HG03060 (cell line): ENCODE data around the gene KDM4B.

Source experiments
- ATAC-seq: cut with Tn5 transposase; IDR thresholded peaks from one replicate; pipeline ENCODE4 v1.9.1; 2021; ENCODE audit warnings: low read depth, moderate number of reproducible peaks; ENCODE audit not compliant: unreplicated experiment

The KDM4B gene

DNA sequence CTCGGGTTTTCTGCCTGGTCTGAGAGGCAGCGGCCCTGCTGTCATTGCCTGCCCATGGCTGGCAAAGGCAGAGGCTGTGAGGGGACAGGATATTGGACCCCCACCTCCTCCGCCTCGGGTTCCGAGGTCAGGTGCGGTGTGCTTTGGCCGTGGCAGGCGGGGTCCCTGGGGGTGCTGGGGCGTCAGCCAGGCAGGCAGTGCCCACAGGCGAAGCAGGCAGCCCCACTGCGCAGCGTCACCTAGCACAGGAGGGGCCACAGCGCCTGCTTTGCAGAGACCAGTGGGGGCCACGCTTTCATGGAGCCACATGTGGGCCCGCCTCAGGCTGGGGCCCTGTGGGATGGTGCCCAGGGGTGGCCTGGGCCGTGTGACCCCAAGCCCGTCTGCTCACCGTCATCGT, 96.0 kb downstream of the KDM4B start:
- ATAC-seq: no peak

DNA sequence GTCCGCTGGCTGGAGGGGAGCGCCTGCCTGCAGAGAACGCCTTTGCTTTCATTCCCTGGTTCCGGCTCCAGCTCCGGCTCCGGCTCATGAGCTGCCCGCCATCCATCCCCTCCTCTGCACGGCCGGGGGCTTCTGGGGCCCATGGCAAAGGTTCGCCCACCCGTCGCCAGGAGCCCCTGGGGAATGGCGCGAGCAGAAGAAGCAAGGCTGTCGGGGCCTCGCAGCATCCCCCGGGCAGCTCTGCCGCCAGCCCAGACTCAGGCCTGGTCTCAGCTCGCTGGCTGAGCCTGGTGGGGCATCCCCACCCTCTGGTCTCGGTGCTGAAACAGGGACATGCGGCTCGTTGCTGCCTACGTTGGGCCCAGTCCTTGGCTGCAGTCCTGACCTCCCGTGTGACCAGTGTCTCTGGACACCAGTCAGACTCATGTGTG, 96.8 kb downstream of the KDM4B start:
- no peak for ATAC-seq

DNA sequence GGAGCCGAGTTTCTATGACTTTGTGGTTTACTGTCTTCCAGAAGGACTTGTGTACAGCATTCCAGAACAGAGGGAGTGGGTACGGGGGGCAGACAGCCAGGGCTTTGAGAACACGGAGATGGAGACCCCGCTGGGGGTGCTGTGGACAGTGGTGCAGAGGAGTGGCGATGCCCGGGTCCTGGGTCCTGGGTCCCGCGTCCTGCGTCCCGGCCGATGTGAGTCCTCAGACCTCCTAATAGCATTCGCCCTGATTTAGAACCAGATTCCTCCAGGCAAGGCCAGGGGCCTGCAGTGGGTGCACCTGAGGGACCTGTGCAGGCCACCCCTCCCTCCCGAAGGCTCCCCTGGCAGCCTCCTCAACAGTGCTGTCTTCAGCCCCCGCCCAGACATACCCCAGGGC, 97.9 kb downstream of the KDM4B start:
- no peak for ATAC-seq

GRCh38 chr19:5067678-5068077, 98.8 kb downstream of the KDM4B start:
- no peak for ATAC-seq

DNA sequence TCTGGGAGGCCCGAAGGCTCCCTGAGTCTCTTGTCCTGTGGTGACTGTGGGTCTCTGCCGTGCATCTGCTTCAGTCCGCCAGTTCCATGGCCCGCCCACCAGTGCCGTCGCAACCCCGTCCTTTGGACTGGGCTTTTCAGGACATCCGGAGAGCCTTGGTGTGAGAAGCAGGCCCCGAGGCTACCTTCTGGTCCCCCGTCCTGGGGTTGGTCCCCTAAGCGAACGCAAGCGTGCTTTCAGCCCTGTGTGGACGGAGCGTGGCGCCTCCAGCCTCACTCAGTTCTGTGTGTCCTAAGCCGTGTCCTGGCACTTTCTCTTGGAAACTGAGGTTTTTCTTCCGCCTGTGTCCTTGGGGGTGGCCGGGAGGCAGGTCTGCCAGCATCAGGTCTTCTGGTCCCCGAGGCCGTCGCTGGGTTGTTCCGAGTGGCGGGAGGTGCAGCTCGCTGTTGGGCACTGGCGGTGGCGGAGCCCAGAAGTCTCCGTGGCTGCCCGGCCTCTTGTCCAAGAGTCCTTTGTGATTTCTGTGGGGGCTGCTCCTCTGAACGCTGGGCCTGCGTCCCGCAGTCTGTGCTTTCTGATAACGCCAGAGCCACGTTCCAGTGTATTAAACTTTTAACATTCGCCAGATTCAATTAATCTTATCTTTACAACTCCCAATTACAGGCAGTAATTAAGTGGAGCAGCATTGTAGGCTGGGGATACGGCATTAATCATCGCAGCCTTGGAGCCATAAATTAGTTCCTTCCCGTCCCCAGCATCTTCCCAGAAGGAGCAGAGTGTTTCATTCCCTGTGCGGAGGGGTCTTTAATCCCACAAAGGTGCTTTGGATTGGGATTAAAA, 99.5 kb downstream of the KDM4B start:
- ATAC-seq: no peak

DNA sequence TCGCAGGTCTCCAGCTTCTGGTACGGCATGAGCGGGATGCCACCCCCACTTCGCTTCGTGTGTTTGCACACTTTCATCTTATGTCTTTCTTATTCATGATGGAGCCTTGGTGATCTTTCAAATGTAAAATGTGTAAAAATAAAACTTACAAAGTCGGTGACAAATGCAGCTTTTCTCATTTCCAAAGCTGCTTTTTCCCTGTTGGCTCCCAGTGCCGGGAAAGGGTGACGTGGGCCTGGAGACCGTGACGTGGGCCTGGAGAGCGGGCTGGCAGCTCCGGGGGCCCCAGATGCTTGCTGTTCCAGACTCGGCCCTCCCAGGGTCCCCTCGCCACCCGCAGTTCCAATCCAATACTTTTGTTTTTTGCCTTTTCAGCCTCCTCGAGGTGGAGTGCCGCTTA, 101.4 kb downstream of the KDM4B start:
- ATAC-seq: no peak

DNA sequence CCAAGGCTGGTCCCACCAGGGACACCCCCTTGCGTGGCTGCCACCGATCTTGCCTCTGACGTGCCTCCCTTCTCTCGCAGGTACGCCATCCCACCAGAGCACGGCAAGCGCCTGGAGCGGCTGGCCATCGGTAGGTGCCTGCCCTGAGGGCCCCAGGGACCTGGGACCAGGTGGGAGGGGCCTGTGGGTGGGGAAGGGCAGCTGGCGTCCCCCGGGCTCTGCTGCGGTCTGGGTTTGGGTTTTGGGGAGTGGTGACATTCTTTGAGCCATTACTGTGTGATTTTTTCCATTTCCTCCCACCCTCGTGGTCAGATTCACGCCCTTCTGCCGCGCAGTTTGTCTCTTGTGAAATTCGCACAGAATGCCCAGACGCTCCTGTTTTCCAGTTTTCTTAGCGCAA, 102.0 kb downstream of the KDM4B start:
- ATAC-seq: no peak

- ATAC-seq: no peak
Measured at GRCh38 chr19:5071579-5071978, 102.7 kb downstream of the KDM4B start.

- no peak for ATAC-seq
Measured at GRCh38 chr19:5072115-5072514, 103.2 kb downstream of the KDM4B start.

DNA sequence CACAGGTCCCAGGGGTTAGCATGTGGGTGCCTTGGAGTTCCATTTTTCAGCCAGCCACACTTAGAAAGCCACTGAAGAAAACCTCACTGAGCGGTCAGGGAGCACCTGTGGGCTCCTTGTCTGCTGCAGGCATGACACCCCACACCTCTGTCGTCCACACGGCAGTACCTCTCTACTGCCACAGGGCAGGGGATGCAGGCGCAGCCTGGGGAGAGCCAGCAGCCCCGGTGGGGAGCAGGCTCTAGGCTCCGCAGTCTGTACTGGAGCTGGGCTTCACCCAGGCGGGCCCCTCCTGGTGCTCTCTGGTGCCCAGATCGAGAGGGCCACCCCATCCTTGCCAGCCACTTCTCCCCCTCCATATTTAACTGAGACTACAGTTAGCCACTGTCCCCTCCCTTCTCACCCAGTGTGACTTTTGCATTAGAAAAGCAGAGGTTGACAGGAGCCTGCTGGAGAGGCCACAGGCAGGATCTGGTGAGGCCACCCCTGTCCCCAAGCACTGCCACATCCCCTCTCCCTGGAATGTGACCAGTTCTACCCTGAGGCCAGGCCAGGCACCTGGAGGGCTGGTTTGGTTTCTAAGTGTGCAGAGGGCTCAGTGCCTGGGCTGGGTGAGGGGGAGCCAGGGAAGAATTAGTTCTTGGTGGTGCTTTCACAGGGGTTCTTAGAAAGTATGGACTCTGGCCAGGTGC, 104.4 kb downstream of the KDM4B start:
- ATAC-seq: no peak

GRCh38 chr19:5074407-5074806, 105.5 kb downstream of the KDM4B start:
- no peak for ATAC-seq

DNA sequence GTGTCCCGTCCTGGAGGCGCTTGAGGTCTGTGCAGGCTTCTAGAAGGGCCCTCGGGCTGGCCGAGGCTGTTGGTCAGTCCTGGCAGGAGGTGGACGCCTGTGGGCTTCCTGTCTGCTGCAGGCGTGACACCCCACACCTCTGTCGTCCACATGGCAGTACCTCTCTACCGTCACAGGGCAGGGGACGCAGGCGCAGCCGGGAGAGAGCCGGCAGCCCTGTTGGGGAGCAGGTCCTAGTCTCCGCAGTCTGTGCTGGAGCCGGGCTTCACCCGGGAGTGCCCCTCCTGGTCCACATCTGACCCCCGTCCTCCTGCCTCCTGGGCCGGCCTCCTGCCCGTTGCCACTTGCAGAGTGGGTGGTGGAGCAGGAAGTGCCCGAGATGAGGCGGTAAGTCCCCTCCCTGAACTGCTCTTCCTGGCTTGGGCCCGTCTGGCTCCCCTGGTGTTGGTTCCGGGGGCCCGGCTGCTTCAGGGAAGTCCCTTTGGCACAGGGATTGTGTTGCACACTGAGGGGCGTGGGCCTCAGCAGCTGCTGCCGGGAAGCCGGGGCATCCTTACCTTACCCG, 106.0 kb downstream of the KDM4B start:
- ATAC-seq: no peak

GRCh38 chr19:5075597-5075996, 106.7 kb downstream of the KDM4B start:
- ATAC-seq: no peak

GRCh38 chr19:5076440-5077208, 107.7 kb downstream of the KDM4B start:
- no peak for ATAC-seq

DNA sequence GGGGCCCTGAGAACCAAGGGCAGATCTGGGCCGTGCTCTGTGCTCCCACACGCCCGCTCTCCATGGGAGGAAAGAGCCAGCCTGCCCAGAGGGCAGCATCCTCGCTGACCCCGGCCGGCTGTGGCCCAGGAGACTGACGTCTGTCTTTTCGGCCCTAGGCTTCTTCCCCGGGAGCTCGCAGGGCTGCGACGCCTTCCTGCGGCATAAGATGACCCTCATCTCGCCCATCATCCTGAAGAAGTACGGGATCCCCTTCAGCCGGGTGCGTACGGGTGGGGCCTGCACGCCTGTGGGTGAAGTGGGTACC, 108.2 kb downstream of the KDM4B start:
- no peak for ATAC-seq

GRCh38 chr19:5078182-5078581, 109.3 kb downstream of the KDM4B start:
- no peak for ATAC-seq

DNA sequence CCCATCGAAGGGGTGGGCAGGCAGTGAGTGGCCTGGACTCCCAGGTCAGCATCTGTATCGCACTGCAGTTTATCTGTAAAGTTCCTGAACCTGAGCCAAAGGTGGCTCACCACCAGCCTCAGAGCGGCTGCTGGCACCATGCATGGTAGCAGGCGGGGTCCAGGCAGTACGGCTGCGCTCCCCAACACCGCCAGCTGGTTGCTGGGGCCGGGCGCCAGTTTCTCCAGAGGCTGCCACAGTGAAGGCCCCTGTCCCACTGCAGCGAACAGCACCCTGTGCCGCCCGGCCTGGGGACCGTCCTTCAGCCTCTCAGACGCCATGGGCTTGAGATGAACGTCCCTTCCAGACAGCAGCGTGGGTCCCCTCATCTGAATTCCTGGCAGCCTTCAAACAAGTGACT, 109.8 kb downstream of the KDM4B start:
- ATAC-seq: no peak

DNA sequence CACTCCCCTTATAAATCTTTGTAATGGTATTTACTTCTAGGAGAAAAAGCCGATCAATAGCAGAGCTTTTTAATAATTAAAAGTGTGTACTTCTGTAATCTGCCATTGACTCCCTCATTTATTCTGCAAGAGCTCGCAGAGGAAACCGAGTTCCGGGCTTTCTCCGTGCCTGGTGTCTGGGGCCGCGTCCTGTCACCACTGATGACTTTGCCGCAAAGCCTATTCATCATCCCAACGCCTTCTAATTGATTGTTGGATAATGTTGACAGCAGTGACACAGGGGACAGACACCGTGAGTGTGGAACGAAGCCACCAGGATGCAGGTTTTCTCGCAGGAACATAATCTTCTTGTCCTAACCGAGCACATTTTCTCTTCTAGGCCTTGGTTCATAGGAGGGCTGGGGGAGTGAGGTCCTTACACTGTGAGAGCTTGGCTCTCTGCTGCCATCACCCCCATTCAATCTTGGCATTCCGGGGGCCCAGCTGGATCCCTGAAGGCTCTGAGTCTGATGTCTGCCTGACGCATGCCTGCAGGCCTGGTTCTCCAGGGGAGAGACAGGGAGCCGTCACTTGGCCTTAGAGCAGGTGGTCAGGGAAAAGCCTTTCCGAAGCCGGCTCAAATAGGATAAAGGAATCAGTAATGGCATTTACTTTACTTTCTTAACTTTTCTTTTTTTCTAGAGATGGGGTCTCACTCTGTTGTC, 110.3 kb downstream of the KDM4B start:
- ATAC-seq: no peak

DNA sequence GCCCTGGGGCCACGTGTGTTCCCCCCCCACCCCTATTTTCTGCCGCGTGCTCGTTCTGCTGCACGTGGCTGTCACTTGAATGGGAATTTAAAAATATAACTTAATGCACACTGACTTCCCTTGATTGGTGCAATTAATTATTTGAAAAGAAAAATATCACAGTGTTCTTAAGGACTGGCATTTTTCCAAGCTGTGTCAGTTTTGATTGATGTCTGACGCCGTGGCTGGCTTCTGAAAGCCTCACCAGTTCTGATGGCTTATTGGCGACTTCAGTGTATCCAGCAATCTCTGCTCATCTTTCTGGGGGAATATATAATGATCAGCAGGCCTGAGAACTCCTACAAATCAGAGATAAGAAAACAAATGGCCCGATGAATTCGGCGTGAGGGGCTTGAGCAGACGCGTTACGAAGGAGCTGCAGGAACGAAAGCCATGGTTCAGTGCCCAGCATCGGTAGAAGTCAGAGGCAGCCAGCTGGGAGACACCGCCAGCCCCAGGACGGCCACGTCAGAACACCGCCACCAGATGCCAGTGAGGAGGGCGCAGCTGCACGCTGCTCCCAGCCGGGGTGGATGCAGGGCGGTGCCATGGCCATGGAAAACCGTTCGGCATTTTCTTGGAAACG, 111.2 kb downstream of the KDM4B start:
- ATAC-seq: no peak

DNA sequence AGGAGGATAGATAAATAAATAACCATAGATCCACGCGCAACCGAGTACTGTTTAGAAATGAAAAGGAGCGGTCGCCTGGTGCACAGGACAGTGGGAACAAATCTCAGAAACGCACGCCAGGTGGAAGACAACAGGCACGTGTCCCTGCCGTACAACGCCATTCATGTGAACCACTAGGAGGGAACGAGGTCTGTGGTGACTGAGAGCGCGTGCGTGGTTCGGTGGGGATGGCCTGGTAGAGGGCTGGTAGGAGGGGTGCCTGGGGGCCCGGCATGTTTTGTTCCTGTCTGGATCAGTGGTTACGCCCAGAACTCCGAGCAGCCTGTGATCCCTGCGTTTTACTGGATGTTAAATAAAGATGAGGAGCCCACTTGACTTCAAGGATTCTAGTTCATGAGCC, 111.9 kb downstream of the KDM4B start:
- ATAC-seq: no peak
